Mesendoderm (in vitro differentiated cells): ENCODE results near the gene SLIT2.

Experiments
- DNase-seq: peaks from one replicate; pipeline ENCODE4 v3.0.0; 2013
- H2AK5ac ChIP-seq: 2 replicates; pipeline ENCODE4 v1.6.1; 2013; ENCODE audit warnings: low read length, inconsistent platforms
- H2BK120ac ChIP-seq: 2 replicates; pipeline ENCODE4 v1.6.1; 2013; ENCODE audit warnings: low read depth, mild to moderate bottlenecking, low read length, moderate library complexity, mixed read lengths
- H2BK15ac ChIP-seq: replicated peaks from 2 replicates; pipeline ENCODE4 v1.6.1; 2013; ENCODE audit warnings: low read depth, mild to moderate bottlenecking, moderate library complexity
- H2BK5ac ChIP-seq: 2 replicates; pipeline ENCODE4 v1.6.1; 2013; ENCODE audit warnings: low read length, inconsistent platforms
- H3K18ac ChIP-seq: 2 replicates; pipeline ENCODE4 v1.6.1; 2013; ENCODE audit warnings: mild to moderate bottlenecking, low read length, mixed read lengths
- H3K23ac ChIP-seq: one replicate; pipeline ENCODE4 v1.6.1; 2013; ENCODE audit warnings: low read length
- H3K27ac ChIP-seq: 2 replicates; pipeline ENCODE4 v1.5.1; 2013; ENCODE audit warnings: low read depth, mild to moderate bottlenecking, inconsistent platforms, low read length, moderate library complexity
- H3K27me3 ChIP-seq: 2 replicates; pipeline ENCODE4 v1.6.1; 2013; ENCODE audit warnings: low read length, control low read depth, mild to moderate bottlenecking, inconsistent platforms; ENCODE audit not compliant: insufficient read depth, poor library complexity
- H3K36me3 ChIP-seq: 2 replicates; pipeline ENCODE4 v1.6.1; 2013; ENCODE audit warnings: low read length, inconsistent platforms; ENCODE audit not compliant: control insufficient read depth, insufficient read depth
- H3K4ac ChIP-seq: one replicate; pipeline ENCODE4 v1.6.1; 2013; ENCODE audit warnings: low read depth, mild to moderate bottlenecking, low read length, moderate library complexity
- H3K4me1 ChIP-seq: 2 replicates; pipeline ENCODE4 v1.6.1; 2013; ENCODE audit warnings: low read depth, low read length, inconsistent platforms; ENCODE audit not compliant: control insufficient read depth
- H3K4me2 ChIP-seq: 2 replicates; pipeline ENCODE4 v1.6.1; 2013; ENCODE audit warnings: low read length
- H3K4me3 ChIP-seq: 2 replicates; pipeline ENCODE4 v1.5.1; 2013; ENCODE audit warnings: mild to moderate bottlenecking, low read length
- H3K56ac ChIP-seq: one replicate; pipeline ENCODE4 v1.6.1; 2013; ENCODE audit warnings: low read length
- H3K79me1 ChIP-seq: 2 replicates; pipeline ENCODE4 v1.6.1; 2013; ENCODE audit warnings: low read length, inconsistent platforms
- H3K79me2 ChIP-seq: 2 replicates; pipeline ENCODE4 v1.6.1; 2013; ENCODE audit warnings: mild to moderate bottlenecking, low read length; ENCODE audit not compliant: control insufficient read depth, insufficient read depth
- H3K9ac ChIP-seq: 2 replicates; pipeline ENCODE4 v1.6.1; 2013; ENCODE audit warnings: low read length, inconsistent platforms
- H4K5ac ChIP-seq: one replicate; pipeline ENCODE4 v1.6.1; 2013; ENCODE audit warnings: low read length
- H4K8ac ChIP-seq: one replicate; pipeline ENCODE4 v1.6.1; 2013; ENCODE audit warnings: low read depth, mild to moderate bottlenecking, control low read depth, low read length, moderate library complexity
- WGBS: extraction: QIAGEN DNeasy Blood & Tissue Kit; methylation state at CpG from one replicate; pipeline ENCODE4 v1.1.7; 2013; ENCODE audit warnings: low lambda C conversion rate, missing lambda C conversion rate; ENCODE audit not compliant: insufficient coverage; ENCODE audit errors: extremely low coverage; 5-methylcytosine and 5-hydroxymethylcytosine counted together

Gene SLIT2

DNA sequence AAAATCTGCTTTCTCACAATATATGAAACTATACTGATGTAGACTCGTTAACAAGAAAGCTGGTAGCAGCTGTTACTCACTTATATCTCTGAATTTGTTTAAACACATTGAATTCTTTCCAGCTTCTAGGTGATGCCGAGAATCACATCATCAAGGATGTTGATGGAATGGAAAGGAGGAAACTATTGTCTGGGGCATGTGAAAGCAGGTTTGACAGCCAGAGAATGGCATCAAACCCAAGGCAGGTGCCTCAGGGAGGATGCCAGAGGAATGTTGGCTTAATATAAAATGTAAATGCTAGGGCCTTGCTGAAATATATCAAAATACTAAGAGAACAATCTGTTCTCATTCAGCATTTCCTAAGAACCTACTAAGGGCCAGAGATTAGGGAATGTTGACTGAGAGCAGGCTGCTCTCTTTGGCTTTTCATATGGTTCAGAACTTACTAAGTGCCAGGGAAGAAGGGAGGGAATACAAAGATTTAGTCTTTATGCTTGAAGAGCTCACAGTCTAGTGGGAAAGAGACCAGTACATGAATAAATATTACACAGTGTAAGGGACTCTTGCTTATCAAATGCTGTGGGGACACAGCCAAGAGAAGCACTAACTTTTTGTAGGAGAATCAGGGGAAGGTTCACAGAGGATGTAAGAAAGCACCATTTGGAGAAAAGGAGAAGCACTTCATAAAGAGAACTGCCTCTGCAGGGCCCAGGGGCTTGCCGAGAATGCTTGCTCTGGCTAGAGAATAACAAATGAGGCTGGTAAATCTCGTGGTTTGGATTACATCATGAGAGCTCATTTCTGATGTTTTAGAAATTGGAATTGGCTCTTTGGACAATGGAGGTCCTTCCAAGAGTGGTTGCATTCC, 14.7 kb downstream of the SLIT2 start:
- Histone ChIP-seq H2AK5ac (no peak overlapping the region), H3K27me3 (no peaks in the 10 kb centered on the region), H3K36me3 (no peaks in the 10 kb centered on the region), H3K79me1 (no peaks in the 10 kb centered on the region), H2BK120ac (no peak overlapping the region), H3K4me2 (no peak overlapping the region), H4K8ac (no peak overlapping the region), H3K18ac (no peak overlapping the region), H3K56ac (no peak overlapping the region), H3K23ac (no peak overlapping the region), H3K27ac (no peak overlapping the region), H2BK5ac (no peak overlapping the region), H3K9ac (no peak overlapping the region), H4K5ac (no peak overlapping the region), H2BK15ac (no peak overlapping the region), H3K4ac (no peak overlapping the region), H3K4me1 (no peaks in the 10 kb centered on the region), H3K4me3 (no peak overlapping the region), H3K79me2 (no peaks in the 10 kb centered on the region)
- no CpG with 5 or more reads among the region's 4 CpGs for WGBS
- DNase-seq, result no peak

DNA sequence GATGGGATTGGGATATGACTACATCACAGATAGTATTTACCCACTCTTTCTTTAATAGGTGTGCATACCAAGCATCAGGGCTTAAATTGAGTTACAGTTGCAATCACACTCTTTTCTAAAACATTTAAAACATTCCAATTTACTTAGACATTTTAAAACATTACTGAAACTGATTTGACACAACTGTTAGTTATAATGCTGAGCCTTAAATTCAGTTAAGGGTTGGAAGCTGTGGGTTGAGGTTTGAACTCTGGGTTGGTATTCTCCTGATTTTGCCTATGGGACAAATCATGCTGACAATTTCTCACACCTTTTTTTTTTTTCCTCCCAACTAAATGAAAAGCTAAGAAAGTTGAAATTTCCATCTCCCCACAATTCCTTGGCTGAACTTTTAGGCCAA, 16.3 kb downstream of the SLIT2 start:
- no peak overlapping the region for H4K8ac ChIP-seq

GRCh38 chr4:20269320-20269719, 17.6 kb downstream of the SLIT2 start:
- Histone ChIP-seq H3K27me3 (no peaks in the 10 kb centered on the region), H3K23ac (no peak overlapping the region), H3K36me3 (no peaks in the 10 kb centered on the region), H3K4me2 (no peak overlapping the region), H3K56ac (no peak overlapping the region), H3K79me2 (no peaks in the 10 kb centered on the region), H3K4me3 (no peak overlapping the region), H2BK120ac (no peak overlapping the region), H3K27ac (no peak overlapping the region), H4K5ac (no peak overlapping the region), H4K8ac (no peak overlapping the region), H3K4me1 (peaks cover 5% of the 10 kb centered on the region), H3K4ac (no peak overlapping the region), H3K18ac (no peak overlapping the region), H2AK5ac (no peak overlapping the region), H2BK5ac (no peak overlapping the region), H3K79me1 (no peaks in the 10 kb centered on the region), H3K9ac (no peak overlapping the region), H2BK15ac (no peak overlapping the region)
- DNase-seq, result no peak
- WGBS, result no CpG with 5 or more reads among the region's 1 CpG

More for the DNA sequence above, 16.3 kb downstream of the SLIT2 start:
- Histone ChIP-seq H3K79me1 (no peaks in the 10 kb centered on the region), H3K56ac (no peak overlapping the region), H2BK5ac (no peak overlapping the region), H3K4me3 (no peak overlapping the region), H4K5ac (no peak overlapping the region), H3K36me3 (no peaks in the 10 kb centered on the region), H3K79me2 (no peaks in the 10 kb centered on the region), H3K9ac (no peak overlapping the region), H3K27me3 (no peaks in the 10 kb centered on the region), H3K23ac (no peak overlapping the region), H3K4me2 (no peak overlapping the region), H3K27ac (no peak overlapping the region), H2BK15ac (no peak overlapping the region), H3K18ac (no peak overlapping the region), H3K4me1 (peaks cover 3% of the 10 kb centered on the region), H2AK5ac (no peak overlapping the region), H3K4ac (no peak overlapping the region), H2BK120ac (no peak overlapping the region)
- DNase-seq, result no peak

GRCh38 chr4:20271950-20272349, 20.2 kb downstream of the SLIT2 start:
- Histone ChIP-seq H3K9ac (no peak overlapping the region), H3K4ac (no peak overlapping the region), H3K4me2 (no peak overlapping the region), H4K5ac (no peak overlapping the region), H2BK5ac (no peak overlapping the region), H3K79me2 (no peaks in the 10 kb centered on the region), H3K4me3 (no peak overlapping the region), H3K36me3 (no peaks in the 10 kb centered on the region), H2BK15ac (no peak overlapping the region), H3K56ac (no peak overlapping the region), H2AK5ac (no peak overlapping the region), H3K18ac (no peak overlapping the region), H3K27me3 (no peaks in the 10 kb centered on the region), H3K79me1 (no peaks in the 10 kb centered on the region), H3K4me1 (peaks cover 9% of the 10 kb centered on the region), H2BK120ac (no peak overlapping the region), H3K27ac (no peak overlapping the region), H4K8ac (no peak overlapping the region), H3K23ac (no peak overlapping the region)
- no peak for DNase-seq
- WGBS, result no CpG with 5 or more reads among the region's 3 CpGs

DNA sequence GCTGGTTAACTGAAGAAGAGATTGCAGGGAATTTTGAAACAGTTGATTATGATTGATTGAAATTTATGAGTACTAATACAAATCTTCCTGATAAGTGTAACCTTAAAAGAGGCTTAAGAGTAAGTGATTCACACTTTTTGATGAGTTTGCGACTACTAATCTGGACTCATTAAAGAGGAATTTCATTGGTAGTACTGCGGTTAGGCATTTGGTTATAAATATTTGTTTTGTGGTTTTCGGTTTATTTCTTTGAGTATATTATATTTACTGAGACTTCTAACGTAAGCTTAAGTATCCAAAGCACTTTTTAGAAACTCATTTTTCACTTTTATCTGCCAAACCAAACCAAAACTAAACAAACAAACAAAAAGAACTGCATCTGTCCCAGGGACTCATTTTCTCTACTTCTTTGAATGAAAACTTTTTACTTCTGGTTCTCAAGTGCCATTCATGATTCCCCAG, 20.7 kb downstream of the SLIT2 start:
- Histone ChIP-seq H3K4me3 (no peak overlapping the region), H2BK15ac (no peak overlapping the region), H3K79me1 (no peaks in the 10 kb centered on the region), H3K36me3 (no peaks in the 10 kb centered on the region), H3K4me2 (no peak overlapping the region), H2BK120ac (no peak overlapping the region), H4K8ac (no peak overlapping the region), H3K27ac (no peak overlapping the region), H3K27me3 (no peaks in the 10 kb centered on the region), H3K4me1 (peaks cover 9% of the 10 kb centered on the region), H3K4ac (no peak overlapping the region), H3K18ac (no peak overlapping the region), H2AK5ac (no peak overlapping the region), H2BK5ac (no peak overlapping the region), H3K79me2 (no peaks in the 10 kb centered on the region), H4K5ac (no peak overlapping the region), H3K23ac (no peak overlapping the region), H3K9ac (no peak overlapping the region), H3K56ac (no peak overlapping the region)
- 100% methylated on average over 2 of the region's 4 CpGs for WGBS
- DNase-seq, result no peak

DNA sequence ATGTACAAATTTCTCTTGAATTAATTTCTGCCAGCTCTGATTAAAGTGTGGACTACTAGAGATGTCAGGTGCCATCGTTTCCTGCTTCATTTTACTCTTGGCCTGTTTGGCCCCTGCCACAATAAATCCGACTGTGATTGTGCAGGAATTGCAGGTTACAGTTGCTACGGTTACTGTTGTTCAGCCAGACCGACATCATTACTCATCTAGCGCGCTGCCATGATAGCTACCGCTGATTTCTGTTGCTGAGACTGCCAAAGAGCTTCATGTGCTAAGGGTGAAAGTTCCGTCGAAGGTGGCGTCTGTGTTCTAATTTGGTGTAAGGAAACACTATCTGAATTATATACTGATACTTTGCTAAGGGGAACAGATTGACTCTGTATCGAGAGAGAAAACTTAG, 22.1 kb downstream of the SLIT2 start:
- Histone ChIP-seq H3K4ac (no peak overlapping the region), H4K8ac (no peak overlapping the region), H3K4me3 (no peak overlapping the region), H2BK5ac (no peak overlapping the region), H3K79me2 (no peaks in the 10 kb centered on the region), H3K9ac (no peak overlapping the region), H3K18ac (no peak overlapping the region), H3K23ac (no peak overlapping the region), H3K4me2 (no peak overlapping the region), H4K5ac (no peak overlapping the region), H3K79me1 (no peaks in the 10 kb centered on the region), H3K27me3 (no peaks in the 10 kb centered on the region), H3K36me3 (no peaks in the 10 kb centered on the region), H3K27ac (no peak overlapping the region), H2BK15ac (no peak overlapping the region), H3K4me1 (peaks cover 9% of the 10 kb centered on the region), H3K56ac (no peak overlapping the region), H2AK5ac (no peak overlapping the region), H2BK120ac (no peak overlapping the region)
- no CpG with 5 or more reads among the region's 11 CpGs for WGBS
- peak; percentile 51 for DNase-seq
